ENCODE results near the gene PIK3C2B. TPM values are rescaled to one million over a fixed set of nuclear protein-coding genes. Genes with fewer than 3 reads are reported as not detected.

Gene PIK3C2B
- total and polyA plus RNA-seq, 2 of the 8 experiments (the other 6 are each of a cell fraction or from before 2014, with no cell fraction given): 20.4 to 36.7 TPM

- peak overlapping the region; percentile 44 for H3K4ac ChIP-seq (replicated peaks; ENCODE audit: insufficient read length, low read depth, low read length)
- H2BK5ac ChIP-seq (ENCODE audit: low read depth, low read length): no peak overlapping the region
- no peaks in the 10 kb centered on the region for H3K36me3 ChIP-seq (ENCODE audit: control insufficient read depth in 2 of 4, insufficient read depth in 4 of 4, low read length in 3 of 4)
- H3K9ac ChIP-seq (replicated peaks in 1 of 4; ENCODE audit: extremely low read depth in 1 of 4, low read depth in 3 of 4, low read length in 3 of 4): no peak overlapping the region
- H3K23ac ChIP-seq (ENCODE audit: insufficient read length): no peak overlapping the region
- no peak overlapping the region for H2AFZ ChIP-seq (ENCODE audit: low read length)
- H4K5ac ChIP-seq (ENCODE audit: insufficient read length, low read depth, low read length): no peak overlapping the region
- H3K56ac ChIP-seq (replicated peaks; ENCODE audit: insufficient read length, low read depth, low read length): no peak overlapping the region
- H3K4me2 ChIP-seq (ENCODE audit: insufficient read depth in 1 of 2, low read depth in 2 of 2, low read length in 2 of 2): peak overlapping the region; percentile 80 to 94; a peak in 2 of 4 replicates
- no peaks in the 10 kb centered on the region for H3K9me3 ChIP-seq (ENCODE audit: insufficient read depth in 2 of 2, low read depth in 1 of 2, low read length in 1 of 2)
- H3K27me3 ChIP-seq (replicated peaks in 1 of 4; ENCODE audit: control insufficient read depth in 3 of 4, extremely low read depth in 1 of 4, insufficient read depth in 3 of 4, low read length in 3 of 4): peaks cover 0 to 3% (median under 1%) of the 10 kb centered on the region in 4 experiments; a peak in 1 of 7 replicates
- no peak overlapping the region for H2BK120ac ChIP-seq (replicated peaks; ENCODE audit: low read depth, low read length)
- H2BK20ac ChIP-seq (ENCODE audit: low read length): no peak overlapping the region
- no peak overlapping the region for H2AK5ac ChIP-seq (ENCODE audit: low read depth, low read length)
- TF ChIP-seq MAX (IDR thresholded peaks at IDR 0.05) (no peak), BCL11A (IDR thresholded peaks at IDR 0.05; ENCODE audit: low read depth in 2 of 2, low read length in 2 of 2) (no peak), RBBP5 (IDR thresholded peaks at IDR 0.05; ENCODE audit: borderline replicate concordance, low read depth, low read length) (no peak), CHD1 (IDR thresholded peaks at IDR 0.05; ENCODE audit: low read depth, low read length) (no peak), POU5F1 (IDR thresholded peaks at IDR 0.05; ENCODE audit: low read depth, low read length) (no peak)
- ChIA-PET CTCF (ENCODE audit: partially characterized antibody) (interaction anchor here (0.6 to 49.0 kb wide), 6 partner anchors 9 to 310 kb away, joined by 3 to 2124 read pairs (median 45); no protein-coding TSS in a partner anchor), POLR2A (ENCODE audit: partially characterized antibody) (interaction anchor here (1.0 to 6.3 kb wide), 8 partner anchors 11 to 96 kb away, joined by 5 to 56 read pairs (median 18); partner anchors contain the start of gene MDM4)
- no peak overlapping the region for H3K18ac ChIP-seq (ENCODE audit: extremely low read depth, low read length)
- no peak overlapping the region for H4K8ac ChIP-seq (ENCODE audit: extremely low read depth, insufficient read depth, low read length)
- H3K23me2 ChIP-seq (ENCODE audit: low read depth, low read length): peaks cover 15% of the 10 kb centered on the region
- 83% methylated on average over 5 of the region's 6 CpGs; no CpG with 5 or more reads in 1 of the 2 experiments for WGBS, 2 experiments (ENCODE audit: extremely low coverage in 1 of 2, insufficient coverage in 1 of 2, insufficient read length in 1 of 2, insufficient replicate concordance in 2 of 2, low coverage in 1 of 2, low lambda C conversion rate in 2 of 2, missing lambda C conversion rate in 1 of 2)
- H3K79me1 ChIP-seq (ENCODE audit: low read depth, low read length): no peaks in the 10 kb centered on the region
- H2BK15ac ChIP-seq (ENCODE audit: low read length): 0 out of 2 replicates have a peak overlapping the region, but pooled peaks have one; percentile 19
- H3K4me3 ChIP-seq (ENCODE audit: extremely low read depth in 1 of 4, insufficient read depth in 2 of 4, low read depth in 3 of 4, low read length in 4 of 4): peak overlapping the region in 3 of 4 experiments; percentile 82 to 94 (median 94); a peak in 3 of 8 replicates
- H3K79me2 ChIP-seq (ENCODE audit: control insufficient read depth in 1 of 2, insufficient read depth in 2 of 2, low read length in 2 of 2): peaks cover 0 to 19% of the 10 kb centered on the region in 2 experiments; a peak in 2 of 4 replicates
- no peak overlapping the region for H4K91ac ChIP-seq (replicated peaks; ENCODE audit: insufficient read length, low read length)
- no peak overlapping the region for H3K14ac ChIP-seq (ENCODE audit: insufficient read length)
- peaks cover 0 to 14% (median 6%) of the 10 kb centered on the region in 4 experiments; a peak in 5 of 7 replicates for H3K4me1 ChIP-seq (replicated peaks in 1 of 4; ENCODE audit: control insufficient read depth in 3 of 4, insufficient read depth in 4 of 4, low read length in 3 of 4)
- FAIRE-seq (no peak), DNase-seq (ENCODE audit: low read depth in 1 of 2, low spot score in 2 of 2) (no peak)
- H4K20me1 ChIP-seq (replicated peaks in 1 of 2; ENCODE audit: control insufficient read depth in 1 of 2, insufficient read depth in 2 of 2, low read length in 2 of 2): no peaks in the 10 kb centered on the region
- no peak overlapping the region for H3K27ac ChIP-seq (ENCODE audit: low read depth, low read length)
- no peak overlapping the region for H2BK12ac ChIP-seq (ENCODE audit: low read depth, low read length)
Observed at GRCh38 chr1:204495777-204496176, 1.2 kb upstream of the PIK3C2B start.
